WI38 (cell line): ENCODE results near the gene EMP2.
"Not testable (repeated sequence)": the region's sequence is repeated elsewhere in the genome, so short reads cannot be mapped to it uniquely, and the experiment has no call there.

Experiments
- H3K4me3 ChIP-seq: 2 replicates; pipeline ENCODE4 v1.5.1; 2011; ENCODE audit warnings: low read depth, mild to moderate bottlenecking, control low read depth, low read length
- CTCF ChIP-seq: IDR thresholded peaks from 2 replicates; pipeline ENCODE4 v1.5.1; 2012; ENCODE audit warnings: low read depth, mild to moderate bottlenecking, control low read depth, low read length

Gene EMP2

GRCh38 chr16:10510279-10510678 lies 70.1 kb downstream of the EMP2 start:
- H3K4me3 ChIP-seq: no peak overlapping the region
- no peak for TF ChIP-seq CTCF

GRCh38 chr16:10509534-10510025 lies 70.8 kb downstream of the EMP2 start:
- peak; percentile 73 for TF ChIP-seq CTCF
- no peak overlapping the region for H3K4me3 ChIP-seq

- H3K4me3 ChIP-seq: not testable (repeated sequence)
Observed at GRCh38 chr16:10505286-10505685, 75.1 kb downstream of the EMP2 start.

GRCh38 chr16:10504404-10504885 lies 76.0 kb downstream of the EMP2 start:
- no peak overlapping the region for H3K4me3 ChIP-seq
- TF ChIP-seq CTCF: no peak

GRCh38 chr16:10502776-10503175 lies 77.6 kb downstream of the EMP2 start:
- no peak for TF ChIP-seq CTCF
- no peak overlapping the region for H3K4me3 ChIP-seq

- TF ChIP-seq CTCF: no peak
- no peak overlapping the region for H3K4me3 ChIP-seq
Observed at GRCh38 chr16:10501016-10501607, 79.3 kb downstream of the EMP2 start.

- no peak overlapping the region for H3K4me3 ChIP-seq
- TF ChIP-seq CTCF: no peak
Observed at GRCh38 chr16:10500582-10500981, 79.8 kb downstream of the EMP2 start.
